Prostate gland (tissue), 2 donors: ENCODE data around the gene DOCK11. TPM values are rescaled to one million over a fixed set of nuclear protein-coding genes. Genes with fewer than 3 reads are reported as not detected.
"Not testable (repeated sequence)": the region's sequence is repeated elsewhere in the genome, so short reads cannot be mapped to it uniquely, and the experiment has no call there.

Source experiments
- DNase-seq: peaks from one replicate; pipeline ENCODE4 v3.0.0-alpha.2; 2019; ENCODE audit warnings: low spot score
- H3K27ac ChIP-seq, 2 donors: fragments of 200-600 bp; sonication (generic); 2 replicates each; pipeline ENCODE4 v1.5.1; 2017 to 2019
- H3K27me3 ChIP-seq: fragments of 200-600 bp; sonication (generic); replicated peaks from 2 replicates; pipeline ENCODE4 v1.5.1; 2019; ENCODE audit not compliant: insufficient read depth
- H3K36me3 ChIP-seq, 2 donors: fragments of 200-600 bp; sonication (generic); 1 replicate in 1 of 2; 2 replicates in 1 of 2; pipeline versions ENCODE4 v1.5.1 to v1.8.1; 2017 to 2019
- H3K4me1 ChIP-seq: fragments of 200-600 bp; sonication (generic); replicated peaks from 2 replicates; pipeline ENCODE4 v1.5.1; 2019
- H3K4me3 ChIP-seq, 2 donors: fragments of 200-600 bp; sonication (generic); 2 replicates each; pipeline ENCODE4 v1.5.1; 2017 to 2019
- H3K9me3 ChIP-seq: fragments of 200-600 bp; sonication (generic); 2 replicates; pipeline ENCODE4 v1.5.1; 2017
- POLR2A ChIP-seq: fragments of 450-650 bp; IDR thresholded peaks from one replicate; pipeline ENCODE4 v1.6.1; 2016; ENCODE audit warnings: antibody characterized with exemption, mild to moderate bottlenecking
- POLR2AphosphoS5 ChIP-seq: sonication (generic); formaldehyde crosslinking; IDR thresholded peaks from one replicate; pipeline ENCODE4 v1.6.1; 2017; ENCODE audit warnings: antibody characterized with exemption
- WGBS: methylation state at CpG from one replicate; pipeline ENCODE4 v1.1.5; 2018; 5-methylcytosine and 5-hydroxymethylcytosine counted together
- intact Hi-C: fragments of 100-400 bp; cut with DNase I; formaldehyde crosslinking; loops from one replicate; pipeline ENCODE4 v1.14.2; 2022
- total RNA-seq, 2 donors: library from RNA; depleted of rRNA; stranded (reverse); fragments of >200 nt; gene quantifications; one replicate each; pipeline ENCODE4 v1.1.0, GENCODE V29; 2016
- TF ChIP-seq, protein P1 (sequence below), 4 experiments: fragments of 200-600 bp in 2 of 4; fragments of 450-650 bp in 2 of 4; sonication (generic) in 2 of 4; IDR thresholded peaks; 1 replicate in 3 of 4; 2 replicates in 1 of 4; pipeline ENCODE4 v1.5.1; 2016 to 2019; ENCODE audit warnings: antibody characterized with exemption in 4 of 4, mild to moderate bottlenecking in 2 of 4, moderate library complexity in 2 of 4

Gene DOCK11
- total RNA-seq, 2 donors from 2014 or later = 2.6 to 4.7 TPM

DNA sequence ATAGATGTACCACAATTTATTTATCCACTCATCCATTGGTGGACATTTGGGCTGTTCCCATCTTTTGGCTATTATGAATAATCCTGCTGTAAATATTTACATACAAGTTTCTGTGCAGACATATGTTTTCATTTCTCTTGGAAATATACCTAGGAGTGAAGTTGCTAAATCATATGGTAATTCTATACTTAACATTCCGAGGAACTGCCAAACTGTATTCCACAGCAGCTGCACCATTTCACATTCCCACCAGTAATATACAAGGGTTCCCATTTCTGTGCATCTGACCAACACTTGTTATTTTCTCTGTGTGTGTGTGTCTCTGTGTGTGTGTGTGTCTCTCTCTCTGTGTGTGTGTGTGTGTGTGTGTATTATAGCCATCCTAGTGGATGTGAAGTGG lies 15.4 kb upstream of the DOCK11 start:
- TF ChIP-seq, protein P1, sequence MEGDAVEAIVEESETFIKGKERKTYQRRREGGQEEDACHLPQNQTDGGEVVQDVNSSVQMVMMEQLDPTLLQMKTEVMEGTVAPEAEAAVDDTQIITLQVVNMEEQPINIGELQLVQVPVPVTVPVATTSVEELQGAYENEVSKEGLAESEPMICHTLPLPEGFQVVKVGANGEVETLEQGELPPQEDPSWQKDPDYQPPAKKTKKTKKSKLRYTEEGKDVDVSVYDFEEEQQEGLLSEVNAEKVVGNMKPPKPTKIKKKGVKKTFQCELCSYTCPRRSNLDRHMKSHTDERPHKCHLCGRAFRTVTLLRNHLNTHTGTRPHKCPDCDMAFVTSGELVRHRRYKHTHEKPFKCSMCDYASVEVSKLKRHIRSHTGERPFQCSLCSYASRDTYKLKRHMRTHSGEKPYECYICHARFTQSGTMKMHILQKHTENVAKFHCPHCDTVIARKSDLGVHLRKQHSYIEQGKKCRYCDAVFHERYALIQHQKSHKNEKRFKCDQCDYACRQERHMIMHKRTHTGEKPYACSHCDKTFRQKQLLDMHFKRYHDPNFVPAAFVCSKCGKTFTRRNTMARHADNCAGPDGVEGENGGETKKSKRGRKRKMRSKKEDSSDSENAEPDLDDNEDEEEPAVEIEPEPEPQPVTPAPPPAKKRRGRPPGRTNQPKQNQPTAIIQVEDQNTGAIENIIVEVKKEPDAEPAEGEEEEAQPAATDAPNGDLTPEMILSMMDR (IDR thresholded peaks at IDR 0.05) = no peak
- TF ChIP-seq POLR2AphosphoS5 (no peak), POLR2A (no peak)
- H3K36me3 ChIP-seq = no peaks in the 10 kb centered on the region
- no peaks in the 10 kb centered on the region for H3K27me3 ChIP-seq
- no peak overlapping the region for H3K4me3 ChIP-seq
- intact Hi-C loops = no loop called here
- H3K4me1 ChIP-seq = no peaks in the 10 kb centered on the region
- no peak overlapping the region for H3K27ac ChIP-seq
- H3K9me3 ChIP-seq = no peaks in the 10 kb centered on the region
- 77% methylated on average over 1 of the region's 1 CpG for WGBS
- DNase-seq = no peak

DNA sequence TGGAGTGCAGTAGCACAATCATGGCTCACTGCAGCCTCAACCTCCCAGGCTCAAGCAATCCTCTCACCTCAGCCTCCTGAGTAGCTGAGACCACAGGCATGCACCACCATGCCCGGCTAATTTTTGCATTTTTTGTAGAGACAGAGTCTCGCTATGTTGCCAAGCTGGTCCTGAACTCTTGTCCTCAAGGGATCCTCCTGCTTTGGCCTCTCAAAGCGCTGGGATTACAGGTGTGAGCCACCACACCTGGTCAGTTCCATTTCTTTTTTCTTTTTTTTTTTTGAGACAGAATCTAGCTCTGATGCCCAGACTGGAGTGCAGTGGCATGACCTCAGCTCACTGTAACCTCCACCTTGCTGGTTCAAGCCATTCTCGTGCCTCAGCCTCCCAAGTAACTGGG lies 13.2 kb upstream of the DOCK11 start:
- DNase-seq, H3K4me1 ChIP-seq, H3K27ac ChIP-seq, intact Hi-C loops, H3K4me3 ChIP-seq, H3K36me3 ChIP-seq, H3K27me3 ChIP-seq, H3K9me3 ChIP-seq: not testable (repeated sequence)
- 93% methylated on average over 4 of the region's 4 CpGs for WGBS

DNA sequence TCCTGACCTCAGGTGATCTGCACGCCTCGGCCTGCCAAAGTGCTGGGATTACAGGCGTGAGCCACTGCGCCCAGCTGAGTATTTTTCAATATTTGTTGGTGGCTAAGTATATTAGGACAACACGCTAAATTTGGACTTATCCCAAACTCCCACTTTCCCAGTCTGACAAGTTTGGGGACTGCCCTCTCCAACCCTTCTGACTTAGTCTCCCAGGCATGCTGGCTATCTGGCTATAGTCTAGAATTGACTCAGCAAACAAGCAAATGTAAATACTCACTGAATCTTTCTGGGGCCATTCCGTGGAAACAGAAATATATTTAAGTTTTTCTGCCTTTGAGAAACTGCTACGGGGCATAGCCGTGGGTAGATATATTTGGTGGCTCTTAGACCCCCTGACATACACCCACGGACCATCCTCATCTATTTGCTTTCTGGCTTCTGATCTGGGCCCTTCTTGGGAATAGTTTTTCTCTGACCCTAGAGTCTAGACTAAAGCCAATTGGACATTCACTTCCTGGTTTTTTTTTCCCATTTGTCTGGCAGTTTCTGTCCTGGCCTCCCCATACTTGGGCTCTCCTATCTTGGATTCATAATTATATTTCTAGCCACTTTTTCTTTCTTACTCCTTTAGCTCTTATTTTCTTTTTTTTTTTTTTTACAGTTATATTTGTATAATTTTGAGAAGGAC lies 11.3 kb upstream of the DOCK11 start:
- H3K27ac ChIP-seq = no peak overlapping the region
- no peak for DNase-seq
- 68% methylated on average over 9 of the region's 9 CpGs for WGBS
- H3K36me3 ChIP-seq = no peaks in the 10 kb centered on the region
- H3K27me3 ChIP-seq = no peaks in the 10 kb centered on the region
- no peak overlapping the region for H3K4me3 ChIP-seq
- no peaks in the 10 kb centered on the region for H3K4me1 ChIP-seq
- TF ChIP-seq POLR2AphosphoS5 (no peak), POLR2A (no peak)
- TF ChIP-seq, protein P1 (IDR thresholded peaks at IDR 0.05) = no peak
- intact Hi-C loops = no loop called here
- no peaks in the 10 kb centered on the region for H3K9me3 ChIP-seq

DNA sequence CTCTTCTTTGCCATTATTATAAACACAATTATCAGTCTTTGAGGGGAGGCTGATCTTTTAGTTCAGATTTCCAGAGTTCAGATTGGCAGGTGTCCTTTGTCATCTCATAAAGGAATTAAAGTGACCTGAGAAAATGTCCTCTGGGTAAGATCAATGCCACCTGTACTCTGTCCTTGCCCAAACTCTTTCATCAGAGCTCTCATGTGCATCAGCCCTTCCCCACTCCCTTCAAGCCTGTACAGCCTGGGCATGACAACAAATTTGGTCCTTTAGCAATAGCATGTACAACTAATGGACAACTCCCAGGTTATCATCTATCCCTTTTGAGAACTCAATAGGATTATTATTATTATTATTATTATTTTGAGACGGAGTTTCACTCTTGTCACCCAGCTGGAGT lies 8.9 kb upstream of the DOCK11 start:
- H3K36me3 ChIP-seq, H3K27me3 ChIP-seq, H3K9me3 ChIP-seq, H3K4me3 ChIP-seq, H3K27ac ChIP-seq, DNase-seq, intact Hi-C loops, H3K4me1 ChIP-seq: not testable (repeated sequence)
- 86% methylated on average over 1 of the region's 1 CpG for WGBS

DNA sequence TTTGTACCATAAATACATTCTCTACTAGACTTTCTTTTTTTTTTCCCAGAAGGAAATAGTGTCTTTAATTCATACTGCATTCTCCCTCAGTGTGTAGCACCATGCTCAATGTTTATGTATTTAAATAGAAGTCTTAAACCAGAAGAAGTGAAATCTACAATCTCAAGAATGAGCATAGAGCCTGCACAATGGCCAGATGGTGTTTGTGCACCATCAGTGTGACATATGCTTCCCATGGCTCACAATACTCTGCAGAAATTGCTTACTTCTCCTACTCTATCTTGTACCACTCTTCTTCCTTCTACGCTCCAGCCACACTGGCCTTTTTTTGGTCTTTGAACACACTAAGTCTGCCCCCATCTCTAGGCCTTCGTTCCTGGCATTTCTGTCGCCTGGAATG lies 2.6 kb upstream of the DOCK11 start:
- intact Hi-C loops = loop anchor here (10.0 kb wide), 1 partner anchor 112 kb away; no protein-coding TSS in a partner anchor
- Histone ChIP-seq H3K9me3 (no peaks in the 10 kb centered on the region), H3K36me3 (no peaks in the 10 kb centered on the region), H3K4me1 (no peaks in the 10 kb centered on the region), H3K27me3 (no peaks in the 10 kb centered on the region), H3K27ac (no peak overlapping the region), H3K4me3 (no peak overlapping the region)
- TF ChIP-seq, protein P1 (IDR thresholded peaks at IDR 0.05) = no peak
- TF ChIP-seq POLR2A = no peak
- TF ChIP-seq POLR2AphosphoS5 = no peak
- no peak for DNase-seq
- WGBS = 97% methylated on average over 3 of the region's 3 CpGs

DNA sequence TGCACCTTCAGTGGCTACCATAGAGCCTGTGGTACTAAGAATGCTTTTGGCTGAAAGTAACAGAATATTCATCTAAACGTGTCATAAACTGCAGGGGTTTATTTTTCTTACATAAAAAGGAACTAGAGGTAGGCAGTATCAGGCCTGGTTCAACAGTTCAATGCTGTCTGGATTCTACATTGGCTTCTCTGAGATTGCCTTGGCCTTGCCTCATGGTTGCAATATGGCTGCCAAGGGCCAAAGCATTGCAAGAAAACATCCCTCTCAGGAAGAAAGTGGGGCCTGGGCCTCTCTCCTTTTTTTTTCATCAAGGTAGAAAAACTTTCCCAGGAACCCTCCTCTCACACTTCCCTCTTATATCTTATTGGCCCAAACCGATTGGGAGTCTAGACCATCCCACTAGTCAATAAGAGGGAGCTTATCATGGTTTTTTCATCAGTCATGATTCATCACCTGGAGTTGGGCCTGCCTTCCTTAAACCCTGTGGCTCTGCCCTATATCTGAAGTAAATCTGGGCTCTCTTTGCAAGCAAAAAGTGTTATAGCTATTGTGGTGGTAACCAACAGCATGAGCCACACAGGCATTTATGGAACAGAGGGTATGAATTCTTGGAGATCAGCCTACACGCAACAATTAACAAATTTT lies 1.8 kb upstream of the DOCK11 start:
- Histone ChIP-seq H3K27me3 (no peaks in the 10 kb centered on the region), H3K4me1 (no peaks in the 10 kb centered on the region), H3K27ac (no peak overlapping the region), H3K36me3 (no peaks in the 10 kb centered on the region), H3K4me3 (no peak overlapping the region), H3K9me3 (no peaks in the 10 kb centered on the region)
- DNase-seq = no peak
- WGBS = 88% methylated on average over 3 of the region's 3 CpGs
- TF ChIP-seq POLR2AphosphoS5 (no peak), POLR2A (no peak)
- TF ChIP-seq, protein P1 (IDR thresholded peaks at IDR 0.05) = no peak
- intact Hi-C loops = loop anchor here (10.0 kb wide), 1 partner anchor 111 kb away; no protein-coding TSS in a partner anchor
